ENCODE results near the gene SLC39A9. TPM values are rescaled to one million over a fixed set of nuclear protein-coding genes. Genes with fewer than 3 reads are reported as not detected.

SLC39A9 gene, protein sequence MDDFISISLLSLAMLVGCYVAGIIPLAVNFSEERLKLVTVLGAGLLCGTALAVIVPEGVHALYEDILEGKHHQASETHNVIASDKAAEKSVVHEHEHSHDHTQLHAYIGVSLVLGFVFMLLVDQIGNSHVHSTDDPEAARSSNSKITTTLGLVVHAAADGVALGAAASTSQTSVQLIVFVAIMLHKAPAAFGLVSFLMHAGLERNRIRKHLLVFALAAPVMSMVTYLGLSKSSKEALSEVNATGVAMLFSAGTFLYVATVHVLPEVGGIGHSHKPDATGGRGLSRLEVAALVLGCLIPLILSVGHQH
- 10 to 100 TPM; 74.9 to 92.8 (median 82.1) TPM for polyA plus RNA-seq (ENCODE audit: insufficient read length in 4 of 4)

DNA sequence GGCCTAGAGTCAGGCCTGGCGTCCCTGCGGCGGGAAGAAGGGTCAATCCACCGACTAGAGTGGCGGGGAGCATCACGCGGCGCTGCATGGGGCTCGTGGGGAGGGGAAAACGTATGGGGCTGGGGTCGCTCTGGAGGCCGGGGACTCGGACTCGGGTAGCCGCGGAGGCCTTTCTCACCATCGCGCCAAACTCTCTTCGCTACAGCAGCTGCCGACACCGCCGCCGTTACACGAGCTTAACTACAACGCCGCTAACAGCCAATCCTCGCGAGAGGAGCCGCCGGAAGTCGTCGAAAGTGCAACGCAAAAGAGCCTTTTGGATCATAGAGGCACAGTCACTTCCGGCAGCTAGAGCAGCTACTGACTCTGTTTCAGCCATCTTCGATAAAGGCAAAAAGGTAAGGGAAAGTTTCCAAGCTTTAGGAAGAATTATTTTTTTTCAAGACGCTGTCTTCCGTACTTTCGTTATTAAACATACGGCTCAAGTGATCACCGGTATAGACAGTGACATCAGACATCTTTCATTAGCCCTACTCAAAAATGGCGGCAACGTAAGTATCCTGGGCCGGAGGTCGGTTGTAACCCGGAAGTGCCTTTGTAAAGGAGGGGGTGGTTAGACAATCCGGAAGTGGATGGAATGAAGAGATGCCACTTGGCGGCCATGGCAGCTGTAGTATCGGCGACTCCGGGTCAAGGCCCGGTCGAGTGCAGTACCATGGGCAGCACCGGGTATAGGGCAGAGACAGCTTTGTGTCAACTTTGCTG lies at the start of gene SLC39A9, which contains the start of gene ERH:
TSS of gene SLC39A9 (plus strand) at position 640 of the 765 bp plus-strand sequence. CDS start 678 bp downstream, outside the sequence.
TSS of gene ERH (minus strand) at position 247 of the 765 bp plus-strand sequence. CDS start at position 181, 66 bp downstream.
- peak; percentile 96 to 100 (median 98) for DNase-seq (ENCODE audit: low read depth in 4 of 4, low spot score in 2 of 4)

- no peak for DNase-seq (ENCODE audit: low read depth in 4 of 4, low spot score in 2 of 4)
These were observed 49.3 kb upstream of the SLC39A9 start for GRCh38 chr14:69349091-69349777.

DNA sequence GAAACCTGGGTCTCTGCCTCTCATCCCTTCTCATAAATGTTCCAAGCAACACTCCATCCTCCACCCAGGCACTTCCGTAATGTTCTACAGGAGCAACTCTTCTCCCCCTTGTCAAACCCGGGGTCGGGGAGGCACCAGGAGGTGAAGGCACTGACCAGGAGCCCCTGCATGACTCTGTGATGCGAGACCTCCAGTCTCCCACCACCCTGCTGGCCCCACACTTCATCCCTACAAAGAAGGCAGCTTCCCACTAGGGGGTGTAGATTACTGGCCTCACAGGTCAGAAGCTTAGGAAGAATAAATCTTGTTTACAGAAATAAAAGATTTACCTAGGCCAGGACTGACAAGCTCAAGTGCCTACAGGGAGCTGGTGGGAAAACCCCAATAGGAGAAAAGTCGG lies 47.6 kb upstream of the SLC39A9 start:
- no peak for DNase-seq (ENCODE audit: low read depth in 4 of 4, low spot score in 2 of 4)

DNA sequence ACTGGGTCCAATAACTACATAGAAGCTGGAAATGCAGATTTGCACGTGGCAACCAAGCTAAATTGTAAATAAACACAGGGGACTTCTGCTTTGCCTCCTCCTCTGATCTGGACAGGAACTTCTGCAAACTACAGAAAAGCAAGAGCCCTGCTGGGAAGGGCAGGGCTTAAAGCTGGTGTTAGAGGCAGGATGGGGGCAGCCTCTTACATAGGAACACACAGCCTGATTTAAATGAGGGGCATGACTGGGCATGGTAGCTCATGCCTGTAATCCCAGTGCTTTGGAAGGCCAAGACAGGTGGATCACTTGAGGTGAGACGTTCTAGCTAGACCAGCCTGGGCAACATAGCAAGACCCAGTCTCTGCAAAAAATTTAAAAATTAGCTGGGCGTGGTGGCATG lies 47.1 kb upstream of the SLC39A9 start:
- no peak for DNase-seq (ENCODE audit: low read depth in 4 of 4, low spot score in 2 of 4)

DNA sequence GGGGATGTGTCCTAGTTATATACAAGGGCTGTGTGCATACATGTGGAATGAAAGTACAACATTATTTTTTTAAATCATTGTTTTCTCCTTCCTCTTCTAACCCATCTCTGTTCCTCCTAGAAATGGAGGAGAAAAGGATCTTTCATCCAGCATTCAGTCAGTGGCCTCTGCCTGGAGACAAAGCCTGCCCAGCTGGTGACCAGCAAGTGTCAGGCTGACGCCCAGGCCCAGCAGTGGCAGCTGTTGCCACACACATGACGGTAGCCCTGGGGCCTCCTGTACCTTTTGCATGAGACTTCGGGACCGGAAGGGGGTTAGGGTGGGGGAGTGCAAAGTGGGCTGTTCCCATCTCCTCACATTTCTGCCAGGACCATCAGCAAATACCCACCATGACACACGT lies 46.6 kb upstream of the SLC39A9 start:
- no peak for DNase-seq (ENCODE audit: low read depth in 4 of 4, low spot score in 2 of 4)

DNA sequence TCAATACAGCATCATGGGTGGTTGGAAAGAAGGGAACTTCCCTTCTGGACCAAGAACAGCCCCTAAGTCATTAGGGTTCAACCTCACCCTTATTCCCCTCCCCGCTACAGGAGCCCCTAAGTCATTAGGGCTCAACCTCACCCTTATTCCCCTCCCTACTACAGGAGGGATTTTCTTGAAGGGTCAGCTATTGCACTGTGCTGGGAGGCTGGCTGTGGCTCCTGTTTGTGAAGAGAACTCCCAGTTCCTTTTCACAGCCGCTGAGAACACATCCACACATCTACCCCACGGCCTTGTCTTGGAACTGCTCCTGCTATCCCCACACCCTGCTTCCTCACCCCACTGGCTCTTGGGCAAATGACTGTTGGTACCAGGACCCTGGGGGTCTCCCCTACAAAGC lies 45.3 kb upstream of the SLC39A9 start:
- DNase-seq (ENCODE audit: low read depth in 4 of 4, low spot score in 2 of 4): no peak

- DNase-seq (ENCODE audit: low read depth in 4 of 4, low spot score in 2 of 4): no peak
These were observed 43.9 kb upstream of the SLC39A9 start for GRCh38 chr14:69354383-69355153.

DNA sequence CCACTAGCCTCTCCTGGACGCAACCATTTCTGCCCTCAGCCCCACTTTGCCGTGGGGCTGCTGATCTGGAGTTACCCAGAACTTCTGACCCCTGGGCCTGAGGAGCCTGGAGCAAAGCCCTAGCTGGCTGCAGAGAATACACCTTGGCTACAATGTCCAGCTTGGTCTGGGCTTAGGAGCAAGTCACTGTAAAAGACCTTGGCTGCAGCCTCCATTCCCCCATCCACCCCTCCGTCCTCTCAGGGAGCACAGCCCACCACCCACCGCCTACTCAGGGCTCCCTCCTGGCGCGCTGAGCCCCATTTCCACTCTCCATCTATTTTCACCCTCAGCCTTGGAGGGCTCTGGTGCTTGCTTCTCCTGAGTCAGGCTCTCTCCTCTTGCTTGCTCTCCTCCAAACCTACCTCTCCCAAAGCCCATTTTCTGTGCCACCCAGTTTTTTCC lies 43.3 kb upstream of the SLC39A9 start:
- DNase-seq (ENCODE audit: low read depth in 4 of 4, low spot score in 2 of 4): no peak

DNA sequence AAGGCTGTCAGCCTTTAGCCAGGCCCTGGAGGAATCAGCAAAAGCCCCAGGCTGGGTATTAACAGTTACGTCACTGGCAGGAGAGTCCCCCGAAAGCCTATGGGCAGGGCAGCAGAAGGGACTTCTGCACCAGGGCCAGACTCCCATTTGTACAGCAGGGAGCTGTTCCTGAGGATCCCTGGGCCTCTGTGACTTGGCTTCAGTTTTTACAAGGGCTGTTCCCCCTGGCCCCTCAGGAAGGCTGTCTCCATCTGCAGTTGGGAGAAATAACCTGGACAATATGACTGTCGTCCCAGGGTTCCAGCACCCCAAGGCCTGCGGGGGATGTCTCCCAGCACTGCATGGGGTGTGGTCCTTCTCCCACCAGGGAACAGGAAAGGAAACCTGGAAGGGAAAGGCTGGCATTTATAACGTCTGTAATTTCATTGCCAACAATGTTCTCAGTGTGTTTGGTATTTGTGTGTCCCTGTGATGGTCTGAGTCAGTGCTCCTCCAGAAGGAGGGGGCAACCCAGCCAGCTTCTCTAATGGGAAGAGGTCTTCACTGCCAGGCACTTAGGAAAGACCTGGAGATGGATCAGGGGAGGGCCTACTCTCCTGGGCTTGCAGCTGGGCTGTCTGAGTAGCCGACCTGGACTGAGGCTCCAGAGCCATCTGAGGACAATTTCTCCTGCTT lies 42.7 kb upstream of the SLC39A9 start:
- no peak for DNase-seq (ENCODE audit: low read depth in 4 of 4, low spot score in 2 of 4)

DNA sequence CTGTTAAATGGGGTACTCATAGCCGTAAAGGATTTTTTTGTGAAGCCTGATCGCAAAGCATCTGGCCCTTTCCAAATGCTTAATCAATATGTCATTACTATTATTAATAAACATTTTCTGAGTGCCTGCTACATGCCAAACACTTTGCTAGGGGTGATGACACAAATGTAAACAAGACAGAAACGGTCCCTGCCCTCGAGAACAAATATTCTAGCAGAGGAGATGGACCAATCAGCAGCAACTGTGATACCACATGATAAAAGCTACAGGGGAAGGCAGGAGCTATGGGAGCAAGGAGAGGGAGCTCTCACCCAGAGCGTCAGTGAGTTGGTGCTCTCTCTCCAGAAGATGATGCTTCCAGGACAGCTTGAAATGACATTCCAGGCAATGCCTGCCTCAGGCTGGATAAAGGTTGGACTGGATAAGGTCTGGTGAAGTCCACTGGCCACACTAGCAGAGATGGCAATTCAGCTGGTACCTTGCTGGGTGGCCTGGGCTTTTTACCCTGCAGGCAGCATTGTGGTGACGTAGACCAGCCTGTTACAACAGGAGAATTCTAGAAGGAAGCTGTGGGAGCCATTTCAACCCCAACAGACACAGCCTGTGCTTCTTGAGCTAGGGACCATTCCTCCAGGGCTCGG lies 41.5 kb upstream of the SLC39A9 start:
- DNase-seq (ENCODE audit: low read depth in 4 of 4, low spot score in 2 of 4): no peak

DNA sequence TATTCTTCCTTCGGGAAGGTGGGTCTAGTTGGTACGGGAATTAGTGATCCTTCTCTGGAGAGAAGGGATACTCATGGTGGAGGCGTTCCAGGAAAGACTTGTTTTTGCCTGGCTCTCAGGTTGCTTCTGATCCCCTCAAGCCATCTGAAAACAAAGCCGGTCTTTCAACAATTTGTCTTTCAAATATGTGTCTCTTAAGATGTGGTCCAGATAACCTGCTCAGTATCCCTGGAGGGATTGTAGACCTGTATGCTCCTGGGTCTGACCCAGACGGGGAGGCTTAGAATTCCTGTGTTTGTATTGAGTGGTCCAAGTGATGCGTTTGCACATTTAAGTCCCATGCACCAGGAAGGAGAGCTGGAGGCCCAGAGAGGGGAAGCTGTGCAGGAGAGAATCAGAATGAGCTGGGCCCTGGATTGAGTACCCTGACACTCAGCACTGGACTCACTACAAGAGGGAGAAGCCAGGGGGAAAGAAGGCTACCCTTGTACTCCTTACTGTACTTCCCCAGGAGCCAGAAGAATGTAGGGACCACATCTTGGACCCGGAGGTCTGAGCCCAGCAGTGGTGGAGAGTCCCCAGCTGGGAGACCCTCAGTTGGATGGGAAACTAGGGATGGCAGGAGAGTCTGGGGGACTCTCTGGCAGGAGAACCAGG lies 40.8 kb upstream of the SLC39A9 start:
- DNase-seq (ENCODE audit: low read depth in 4 of 4, low spot score in 2 of 4): no peak

DNA sequence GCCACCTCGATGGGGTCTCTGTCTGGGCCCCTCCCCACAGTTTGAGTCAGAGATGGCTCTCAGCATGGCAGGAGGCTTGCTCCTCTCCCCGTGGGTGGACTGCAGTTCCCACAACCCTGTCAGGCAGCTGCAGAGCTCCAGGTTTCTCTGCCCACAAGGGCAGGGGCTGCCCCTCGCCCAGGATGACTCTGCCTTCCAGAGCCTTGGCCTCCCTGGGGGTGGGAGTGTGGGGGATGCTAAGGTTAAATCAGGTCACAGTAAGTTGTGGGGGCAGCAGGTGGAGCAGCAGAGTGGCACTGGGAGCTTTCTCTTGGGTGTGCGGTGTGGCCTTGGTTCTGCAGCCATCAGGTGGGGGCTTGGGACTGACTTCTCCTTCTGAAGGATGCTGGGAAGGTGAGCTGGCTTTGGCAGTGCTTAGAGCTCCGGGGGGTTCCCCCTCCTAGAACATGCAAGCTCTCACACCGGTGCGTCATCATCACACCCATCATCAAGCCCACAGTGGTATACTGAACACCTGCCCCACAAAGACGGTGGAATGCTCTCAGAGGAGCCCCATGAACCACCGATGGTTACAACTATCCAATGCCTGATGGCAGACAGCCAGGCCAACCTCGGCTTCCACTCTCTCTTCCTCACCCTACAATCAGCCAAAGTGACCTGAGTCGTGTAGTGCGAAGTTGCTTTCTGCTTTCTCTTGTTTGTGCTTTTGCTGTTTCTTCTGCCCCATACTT lies 40.1 kb upstream of the SLC39A9 start:
- DNase-seq (ENCODE audit: low read depth in 4 of 4, low spot score in 2 of 4): no peak

GRCh38 chr14:69358966-69359365 lies 39.5 kb upstream of the SLC39A9 start:
- no peak for DNase-seq (ENCODE audit: low read depth in 4 of 4, low spot score in 2 of 4)

DNA sequence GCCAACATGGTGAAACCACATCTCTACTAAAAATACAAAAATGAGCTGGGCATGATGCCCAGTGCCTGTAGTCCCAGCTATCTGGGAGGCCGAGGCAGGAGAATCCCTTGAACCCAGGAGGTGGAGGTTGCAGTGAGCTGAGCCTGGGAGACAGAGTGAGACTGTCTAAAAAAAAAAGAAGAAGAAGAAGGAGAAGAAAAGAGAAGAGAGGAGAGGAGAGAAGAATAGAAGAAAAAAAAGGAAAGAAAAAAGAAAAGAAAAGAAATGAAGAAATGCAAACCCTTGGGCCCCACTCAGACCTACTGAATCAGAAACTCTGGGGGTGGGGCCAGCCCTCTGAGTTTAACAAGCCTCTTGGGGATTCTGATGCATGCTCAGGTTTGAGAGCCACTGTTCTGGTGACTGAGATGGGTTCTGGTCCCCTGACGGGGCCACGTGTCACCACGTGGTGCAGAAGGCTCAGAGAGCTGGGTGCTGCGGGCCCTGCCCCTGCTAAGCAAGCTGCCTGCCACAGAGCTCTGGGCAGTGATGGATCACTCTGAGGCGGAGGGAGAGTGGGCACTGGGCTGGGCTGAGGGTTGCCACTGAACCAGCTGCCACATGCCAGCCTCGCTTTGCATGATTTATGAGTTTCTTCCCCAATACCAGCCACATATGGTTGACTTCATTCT lies 37.9 kb upstream of the SLC39A9 start:
- DNase-seq (ENCODE audit: low read depth in 4 of 4, low spot score in 2 of 4): no peak

DNA sequence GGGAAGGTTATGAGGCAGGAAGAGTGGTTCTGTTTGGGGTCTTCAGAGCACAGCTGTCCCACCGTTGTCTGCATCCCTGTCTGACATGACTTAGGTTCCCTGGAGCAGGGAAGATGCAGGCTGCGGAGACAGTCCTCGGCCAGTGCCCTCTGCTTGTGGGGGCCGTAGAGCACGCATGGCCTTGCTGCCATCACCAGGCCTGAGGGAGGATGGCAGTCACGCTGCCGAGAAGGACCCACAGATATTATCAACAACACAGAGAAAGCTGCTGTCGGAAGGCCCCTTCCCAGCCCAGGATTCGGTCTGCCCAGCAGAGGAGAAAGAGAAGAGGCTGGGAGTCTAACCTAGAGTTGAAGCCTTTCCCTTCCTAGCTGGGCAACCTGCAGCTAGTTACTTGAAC lies 35.4 kb upstream of the SLC39A9 start:
- no peak for DNase-seq (ENCODE audit: low read depth in 4 of 4, low spot score in 2 of 4)

GRCh38 chr14:69363964-69364363 lies 34.5 kb upstream of the SLC39A9 start:
- DNase-seq (ENCODE audit: low read depth in 4 of 4, low spot score in 2 of 4): no peak

DNA sequence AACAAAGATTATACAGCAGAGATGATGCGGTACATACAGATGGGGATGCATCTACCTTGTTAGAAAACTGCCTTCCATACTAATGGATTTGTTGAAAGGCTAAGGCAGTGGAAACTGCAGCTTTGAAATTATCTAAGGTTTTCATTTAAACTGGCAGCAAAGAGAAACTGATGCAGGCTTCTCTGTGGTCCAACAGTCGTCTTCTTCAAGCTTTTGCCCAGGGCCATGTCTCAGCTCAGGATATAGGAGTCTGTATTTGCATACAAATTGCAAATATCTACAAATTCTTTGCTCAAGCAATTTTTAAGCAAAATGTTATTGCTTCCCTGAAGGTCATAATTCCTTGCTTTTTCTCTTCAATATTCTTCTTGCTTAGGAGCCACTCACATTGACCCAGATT lies 34.1 kb upstream of the SLC39A9 start:
- no peak for DNase-seq (ENCODE audit: low read depth in 4 of 4, low spot score in 2 of 4)

DNA sequence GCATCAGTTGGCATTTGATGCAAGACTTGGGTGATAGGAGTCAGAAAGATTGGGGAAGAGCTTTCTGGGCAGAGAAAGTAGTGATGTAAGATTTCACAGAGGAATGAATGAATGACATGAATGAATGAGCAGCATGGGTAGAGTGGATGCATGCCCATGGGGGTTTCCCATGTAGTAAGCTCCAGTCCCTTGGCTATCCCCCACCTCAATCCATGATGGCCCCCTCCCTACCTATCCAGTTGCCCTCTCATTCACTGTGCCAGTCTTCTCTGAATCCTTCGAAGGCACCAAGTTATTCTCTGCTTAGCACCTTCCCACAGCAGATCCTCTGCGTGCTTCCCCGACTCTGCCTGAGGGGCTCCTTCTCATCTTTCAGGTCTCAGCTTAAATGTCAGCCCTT lies 32.4 kb upstream of the SLC39A9 start:
- DNase-seq (ENCODE audit: low read depth in 4 of 4, low spot score in 2 of 4): no peak
